K562 (cell line): ENCODE data around the gene ZSWIM1. TPM values are rescaled to one million over a fixed set of nuclear protein-coding genes. Genes with fewer than 3 reads are reported as not detected.

Experiments
- ATAC-seq: fragments of 200-7000 bp; cut with Tn5 transposase; 3 replicates; pipeline ENCODE4 v1.9.1; 2020; ENCODE audit warnings: moderate library complexity
- BruUV-seq: library from RNA; stranded (reverse); fragments of 400-500 nt; replicated peaks from 2 replicates; lab custom pipeline; 2021; lab: Mats Ljungman, UMichigan
- CTCF ChIA-PET: fragments of 300-600 bp; formaldehyde crosslinking; extraction: SDS; loops from one replicate; lab custom pipeline; 2021; ENCODE audit warnings: low intra/inter-chr PET ratio; lab: Yijun Ruan, JAX
- POLR2A ChIA-PET: fragments of 300-600, 350-650 bp; sonication (Branson Sonifier 250); formaldehyde crosslinking; extraction: SDS; loops from one replicate; lab custom pipeline; 2021; ENCODE audit warnings: antibody characterized with exemption, inconsistent platforms; lab: Yijun Ruan, JAX
- DNase-seq, 4 experiments: peaks; one replicate each; pipeline versions ENCODE4 v3.0.0 to v3.0.0-alpha.2; 2011 to 2018; ENCODE audit warnings: low spot score in 3 of 4, mixed read lengths in 3 of 4; ENCODE audit errors: extremely low read depth in 1 of 4
- FAIRE-seq: peaks from 2 replicates; lab custom pipeline; 2011; peaks lifted over from hg19 to GRCh38; lab: Jason Lieb, UNC
- H2AFZ ChIP-seq: 2 replicates; pipeline ENCODE4 v1.6.0; 2011; ENCODE audit warnings: low read depth, low read length, control low read depth, inconsistent platforms
- H3K27ac ChIP-seq: fragments of 200-600 bp; 3 replicates; pipeline ENCODE4 v1.8.0; 2011; ENCODE audit warnings: low read depth, mild to moderate bottlenecking, control low read depth, inconsistent platforms, low read length, moderate library complexity, mixed read lengths; ENCODE audit errors: extremely low read depth
- H3K27me3 ChIP-seq, 2 experiments: fragments of 300-600 bp in 1 of 2; 2 replicates in 1 of 2; 3 replicates in 1 of 2; pipeline versions ENCODE4 v1.6.0 to v1.8.0; 2011; ENCODE audit warnings: inconsistent platforms in 2 of 2, low read length in 2 of 2, mild to moderate bottlenecking in 1 of 2, mixed read lengths in 1 of 2, moderate library complexity in 1 of 2; ENCODE audit not compliant: control insufficient read depth in 2 of 2, insufficient read depth in 2 of 2
- H3K36me3 ChIP-seq: fragments of 300-600 bp; 3 replicates; pipeline ENCODE4 v1.8.0; 2011; ENCODE audit warnings: mild to moderate bottlenecking, low read length, inconsistent platforms; ENCODE audit not compliant: control insufficient read depth, insufficient read depth
- H3K4me1 ChIP-seq, 2 experiments: fragments of 200-600 bp in 1 of 2; replicated peaks in 1 of 2; 2 replicates in 1 of 2; 3 replicates in 1 of 2; pipeline versions ENCODE4 v1.5.1 to v1.8.0; 2011; ENCODE audit warnings: inconsistent platforms in 2 of 2, low read length in 2 of 2, mild to moderate bottlenecking in 1 of 2, mixed read lengths in 1 of 2, moderate library complexity in 1 of 2; ENCODE audit not compliant: control insufficient read depth in 2 of 2, insufficient read depth in 2 of 2
- H3K4me2 ChIP-seq: 2 replicates; pipeline ENCODE4 v1.6.1; 2011; ENCODE audit warnings: low read length, control low read depth, inconsistent platforms, mixed read lengths; ENCODE audit not compliant: insufficient read depth
- H3K4me3 ChIP-seq: fragments of 200-600 bp; sonication (generic), shearing (Covaris generic); 2 replicates; pipeline ENCODE4 v1.5.1; 2016; ENCODE audit warnings: control low read depth, inconsistent platforms
- H3K79me2 ChIP-seq: fragments of 200-600 bp; 3 replicates; pipeline ENCODE4 v1.8.0; 2011; ENCODE audit warnings: low read length, inconsistent platforms; ENCODE audit not compliant: control insufficient read depth, insufficient read depth
- H3K9ac ChIP-seq, 2 experiments: 2 replicates each; pipeline versions ENCODE4 v1.6.0 to v1.6.1; 2011; ENCODE audit warnings: low read depth in 2 of 2, low read length in 2 of 2, control low read depth in 1 of 2, inconsistent platforms in 1 of 2, mild to moderate bottlenecking in 1 of 2, mixed read lengths in 1 of 2; ENCODE audit not compliant: insufficient read depth in 1 of 2
- H3K9me1 ChIP-seq: one replicate; pipeline ENCODE4 v1.6.0; 2011; ENCODE audit warnings: inconsistent platforms, mild to moderate bottlenecking, low read length, moderate library complexity; ENCODE audit not compliant: control insufficient read depth, insufficient read depth
- H3K9me3 ChIP-seq: replicated peaks from 2 replicates; pipeline ENCODE4 v1.5.1; 2011; ENCODE audit warnings: low read depth, low read length, inconsistent platforms; ENCODE audit not compliant: control insufficient read depth, insufficient read depth
- H4K20me1 ChIP-seq: replicated peaks from 2 replicates; pipeline ENCODE4 v1.6.1; 2011; ENCODE audit warnings: low read length, inconsistent platforms, mixed read lengths; ENCODE audit not compliant: control insufficient read depth, insufficient read depth
- FOSL1 ChIP-seq: fragments of 200-800 bp; sonication (Bioruptor generic); conservative IDR thresholded peaks from 2 replicates; pipeline ENCODE4 v1.6.1; 2016; ENCODE audit warnings: missing genetic modification characterization, missing compliant biosample characterization
- HMGN3 ChIP-seq: IDR thresholded peaks from 2 replicates; pipeline ENCODE4 v1.6.1; 2011; ENCODE audit warnings: borderline replicate concordance, low read depth, mild to moderate bottlenecking, mixed read lengths, low read length; ENCODE audit not compliant: insufficient read length; ENCODE audit errors: extremely low read depth
- MAFF ChIP-seq: IDR thresholded peaks from 2 replicates; pipeline ENCODE4 v1.6.1; 2012; ENCODE audit warnings: low read length, improper control_type of control experiment
- POLR2G ChIP-seq: fragments of 200-400 bp; formaldehyde crosslinking; IDR thresholded peaks from 2 replicates; pipeline ENCODE4 v1.6.1; 2017; ENCODE audit warnings: low read depth, mild to moderate bottlenecking, antibody characterized with exemption, low read length, moderate library complexity
- RFX1 ChIP-seq: fragments of 450-650 bp; IDR thresholded peaks from 2 replicates; pipeline ENCODE4 v1.6.1; 2016; ENCODE audit warnings: mild to moderate bottlenecking, moderate library complexity
- SRF ChIP-seq, 2 experiments: fragments of 250-450, 450-650 bp in 1 of 2; sonication (Bioruptor Pico) in 1 of 2; sonication (generic) in 1 of 2; formaldehyde crosslinking; IDR thresholded peaks; 2 replicates each; pipeline versions ENCODE4 v1.5.0 to v1.5.1; 2020 to 2022; ENCODE audit warnings: mild to moderate bottlenecking in 1 of 2, missing genetic modification reagents in 1 of 2
- TARDBP ChIP-seq: fragments of 450-650 bp; IDR thresholded peaks from 2 replicates; pipeline ENCODE4 v1.6.1; 2016
- TEAD1 ChIP-seq, 2 experiments: fragments of 450-650 bp in 1 of 2; sonication (generic) in 1 of 2; formaldehyde crosslinking; IDR thresholded peaks; 2 replicates each; pipeline versions ENCODE4 v1.4.0 to v1.8.0; 2020 to 2022; ENCODE audit warnings: mild to moderate bottlenecking in 2 of 2, missing genetic modification reagents in 1 of 2
- TRIM24 ChIP-seq, 2 experiments: fragments of 450-650 bp; IDR thresholded peaks; 2 replicates each; pipeline ENCODE4 v1.6.1; 2016
- ZNF140 ChIP-seq: fragments of 250-450 bp; sonication (Bioruptor Pico); IDR thresholded peaks from 2 replicates; pipeline ENCODE4 v1.8.0; 2021; ENCODE audit warnings: moderate library complexity, mild to moderate bottlenecking, inconsistent platforms
- ZNF24 ChIP-seq: fragments of 450-650 bp; IDR thresholded peaks from 2 replicates; pipeline ENCODE4 v1.6.1; 2016
- ZNF282 ChIP-seq: sonication (generic); formaldehyde crosslinking; IDR thresholded peaks from 2 replicates; pipeline ENCODE4 v1.8.1; 2023; ENCODE audit warnings: missing genetic modification reagents
- ZZZ3 ChIP-seq: fragments of 450-650 bp; IDR thresholded peaks from 2 replicates; pipeline ENCODE4 v1.6.1; 2016; ENCODE audit warnings: antibody characterized with exemption, mild to moderate bottlenecking, moderate library complexity
- WGBS: fragments of 100-300 bp; shearing (Covaris generic); methylation state at CpG from one replicate; pipeline ENCODE4 v1.1.6; 2016; ENCODE audit warnings: low coverage, mixed read lengths; ENCODE audit not compliant: insufficient coverage; ENCODE audit errors: missing lambda C conversion rate; 5-methylcytosine and 5-hydroxymethylcytosine counted together
- in situ Hi-C: fragments of 300-500 bp; cut with MboI; formaldehyde crosslinking; loops from 4 replicates; pipeline ENCODE4 v1.15.0; 2018; ENCODE audit warnings: inconsistent platforms, mixed read lengths
- intact Hi-C: fragments of 100-400 bp; cut with micrococcal nuclease; formaldehyde crosslinking; loops from 2 replicates; pipeline ENCODE4 v1.14.2; 2022
- polyA plus RNA-seq, 8 experiments: library from polyadenylated mRNA; depleted of rRNA in 4 of 8; stranded (reverse) in 5 of 8; unstranded in 3 of 8; fragments of >200 nt; fragmentation: Nextera tagmentation in 2 of 8; fragmentation: Illumina TruSeq in 1 of 8; extraction: Ambion mirVana in 2 of 8; extraction: Trizol in 1 of 8; gene quantifications; 2 replicates each; pipeline versions ENCODE4 v1.2.1 to v1.2.3, GENCODE V29; 2011 to 2014; ENCODE audit warnings: inconsistent platforms in 1 of 8, missing spikeins in 1 of 8
- total RNA-seq, 7 experiments: library from RNA; depleted of rRNA in 6 of 7; stranded (reverse); fragments of >200 nt in 6 of 7; fragmentation: Illumina TruSeq in 2 of 7; extraction: Trizol in 2 of 7; gene quantifications; 2 replicates each; pipeline versions ENCODE4 v1.2.1 to v1.2.3, GENCODE V29; 2011 to 2021; ENCODE audit warnings: low replicate concordance in 1 of 7
- TF ChIP-seq, protein P1 (sequence below): sonication (generic); formaldehyde crosslinking; IDR thresholded peaks from 2 replicates; pipeline ENCODE4 v1.8.0; 2022; ENCODE audit warnings: mild to moderate bottlenecking, missing genetic modification reagents

The ZSWIM1 gene
- total and polyA plus RNA-seq, 9 of the 15 experiments (the other 6 are each of a cell fraction or from before 2014, with no cell fraction given) = 2.5 to 15.6 (median 9.5) TPM

- CTCF ChIA-PET = interaction anchor here (0.6 kb wide), 1 partner anchor 53 kb away, joined by 3 read pairs; no protein-coding TSS in a partner anchor
- no peak for TF ChIP-seq RFX1
- peak; percentile 58 for TF ChIP-seq POLR2G
- TF ChIP-seq, all 486 proteins: peak for 1
- no TSS peak for BruUV-seq
- H3K79me2 ChIP-seq = no peaks in the 10 kb centered on the region
- intact Hi-C loops = no loop called here
- no peaks in the 10 kb centered on the region for H4K20me1 ChIP-seq
- DNase-seq = no peak
- POLR2A ChIA-PET = interaction anchor here (0.7 to 4.9 kb wide), 3 partner anchors 11 to 98 kb away, joined by 3 to 19 read pairs (median 8); partner anchors contain the start of gene ACOT8
- H3K27ac ChIP-seq = no peak overlapping the region
- WGBS = 87% methylated on average over 25 of the region's 25 CpGs
- H3K4me3 ChIP-seq = no peak overlapping the region
- no peak for ATAC-seq
- peaks cover 27% of the 10 kb centered on the region; the same call in 2 of the 3 replicates for H3K36me3 ChIP-seq
- H3K4me2 ChIP-seq = no peak overlapping the region
- peaks cover 3% of the 10 kb centered on the region for H3K9me1 ChIP-seq
- no peak overlapping the region for H2AFZ ChIP-seq
- in situ Hi-C loops = no loop called here
- peak overlapping the region in 1 of 2 experiments; percentile 27; a peak in 1 of 4 replicates for H3K9ac ChIP-seq
- FAIRE-seq = no peak
- H3K9me3 ChIP-seq = no peaks in the 10 kb centered on the region
- no peaks in the 10 kb centered on the region for H3K27me3 ChIP-seq
- peaks cover 11 to 19% of the 10 kb centered on the region in 2 experiments for H3K4me1 ChIP-seq
Observed at GRCh38 chr20:45840700-45841198, 40.3 kb upstream of the ZSWIM1 start.

DNA sequence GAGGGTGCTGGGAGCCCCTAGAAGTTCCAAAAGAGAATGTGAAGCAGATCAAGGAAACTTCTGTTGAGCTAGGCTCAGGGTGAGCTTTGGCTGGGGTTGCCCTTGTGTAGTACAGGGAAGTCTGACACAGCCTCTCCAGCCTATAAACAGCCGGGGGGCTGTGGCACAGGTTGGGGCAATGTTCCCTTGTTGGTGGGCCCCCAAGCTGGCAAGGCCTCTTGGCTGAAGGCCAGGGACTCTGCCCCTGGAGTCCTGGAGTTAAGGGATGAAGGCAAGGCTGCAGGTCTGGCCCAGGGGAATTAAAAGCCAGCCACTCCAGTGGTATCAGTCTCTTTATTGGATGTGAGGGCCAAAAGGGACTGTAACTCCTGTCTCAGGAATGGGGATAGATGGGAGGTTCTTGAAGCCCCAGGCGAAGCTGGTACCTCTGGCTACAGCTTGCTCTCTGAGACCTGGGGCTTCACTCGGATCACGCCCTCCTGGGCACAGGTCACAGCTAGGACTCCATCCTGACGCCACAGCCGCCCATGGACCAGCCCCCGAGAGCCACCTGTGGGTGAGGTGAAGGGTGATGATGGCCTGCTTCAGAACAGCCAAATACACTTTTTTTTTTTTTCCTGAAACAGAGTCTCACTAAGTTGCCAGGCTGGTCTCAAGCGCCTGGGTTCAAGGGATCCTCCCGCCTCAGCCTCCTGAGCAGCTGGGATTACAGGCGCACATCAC lies 39.5 kb upstream of the ZSWIM1 start:
- intact Hi-C loops = no loop called here
- Histone ChIP-seq H3K4me1 (peaks cover 5 to 12% of the 10 kb centered on the region in 2 experiments), H3K4me2 (no peak overlapping the region), H3K27ac (no peak overlapping the region), H3K9me1 (peaks cover 3% of the 10 kb centered on the region), H3K79me2 (no peaks in the 10 kb centered on the region), H3K4me3 (no peak overlapping the region), H2AFZ (no peak overlapping the region), H4K20me1 (no peaks in the 10 kb centered on the region), H3K36me3 (peaks cover 31% of the 10 kb centered on the region; the same call in 2 of the 3 replicates), H3K27me3 (no peaks in the 10 kb centered on the region), H3K9ac (no peak overlapping the region), H3K9me3 (no peaks in the 10 kb centered on the region)
- FAIRE-seq (no peak), DNase-seq (no peak), ATAC-seq (no peak)
- 82% methylated on average over 10 of the region's 10 CpGs for WGBS
- ChIA-PET CTCF (no interaction called here), POLR2A (interaction anchor here (0.7 to 4.9 kb wide), 3 partner anchors 8 to 97 kb away, joined by 3 to 19 read pairs (median 4); partner anchors contain the start of gene SNX21)
- in situ Hi-C loops = no loop called here
- no TSS peak for BruUV-seq
- TF ChIP-seq MAFF (no peak), TARDBP (no peak), HMGN3 (no peak), ZNF140 (no peak), POLR2G (no peak), ZZZ3 (no peak), SRF (CRISPR knock-in tag; IDR thresholded peaks at IDR 0.05) (no peak), FOSL1 (tag) (no peak), ZNF282 (CRISPR knock-in tag) (no peak), TRIM24 (IDR thresholded peaks at IDR 0.05) (no peak), ZNF24 (no peak), TEAD1 (CRISPR knock-in tag; IDR thresholded peaks at IDR 0.05) (no peak)
- TF ChIP-seq, protein P1, sequence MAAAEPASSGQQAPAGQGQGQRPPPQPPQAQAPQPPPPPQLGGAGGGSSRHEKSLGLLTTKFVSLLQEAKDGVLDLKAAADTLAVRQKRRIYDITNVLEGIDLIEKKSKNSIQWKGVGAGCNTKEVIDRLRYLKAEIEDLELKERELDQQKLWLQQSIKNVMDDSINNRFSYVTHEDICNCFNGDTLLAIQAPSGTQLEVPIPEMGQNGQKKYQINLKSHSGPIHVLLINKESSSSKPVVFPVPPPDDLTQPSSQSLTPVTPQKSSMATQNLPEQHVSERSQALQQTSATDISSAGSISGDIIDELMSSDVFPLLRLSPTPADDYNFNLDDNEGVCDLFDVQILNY (CRISPR knock-in tag) = no peak
